Dendritic cell treated with granulocyte-macrophage colony-stimulating factor and Interleukin-4, amounts not matched to agents 40 ng/mL and 50 ng/mL, for 4 days (primary cell): ENCODE data around the gene FXYD7.

Experiments used
- H3K27ac Mint-ChIP-seq: one replicate; pipeline ENCODE4 v1.8.0; 2022; ENCODE audit warnings: mild to moderate bottlenecking, mixed read lengths
- H3K27me3 Mint-ChIP-seq: one replicate; pipeline ENCODE4 v1.8.0; 2022; ENCODE audit warnings: mild to moderate bottlenecking, mixed read lengths
- H3K36me3 Mint-ChIP-seq: one replicate; pipeline ENCODE4 v1.8.0; 2022; ENCODE audit warnings: low read depth, mixed read lengths
- H3K4me1 Mint-ChIP-seq: one replicate; pipeline ENCODE4 v1.8.0; 2022; ENCODE audit warnings: low read depth, mixed read lengths
- H3K4me3 Mint-ChIP-seq: one replicate; pipeline ENCODE4 v1.8.0; 2022; ENCODE audit warnings: mild to moderate bottlenecking, moderate library complexity, mixed read lengths
- H3K9me3 Mint-ChIP-seq: one replicate; pipeline ENCODE4 v1.8.0; 2022; ENCODE audit warnings: mixed read lengths
- intact Hi-C: fragments of 100-400 bp; cut with micrococcal nuclease; formaldehyde crosslinking; loops from one replicate; pipeline ENCODE4 v1.15.0; 2022

The FXYD7 gene

DNA sequence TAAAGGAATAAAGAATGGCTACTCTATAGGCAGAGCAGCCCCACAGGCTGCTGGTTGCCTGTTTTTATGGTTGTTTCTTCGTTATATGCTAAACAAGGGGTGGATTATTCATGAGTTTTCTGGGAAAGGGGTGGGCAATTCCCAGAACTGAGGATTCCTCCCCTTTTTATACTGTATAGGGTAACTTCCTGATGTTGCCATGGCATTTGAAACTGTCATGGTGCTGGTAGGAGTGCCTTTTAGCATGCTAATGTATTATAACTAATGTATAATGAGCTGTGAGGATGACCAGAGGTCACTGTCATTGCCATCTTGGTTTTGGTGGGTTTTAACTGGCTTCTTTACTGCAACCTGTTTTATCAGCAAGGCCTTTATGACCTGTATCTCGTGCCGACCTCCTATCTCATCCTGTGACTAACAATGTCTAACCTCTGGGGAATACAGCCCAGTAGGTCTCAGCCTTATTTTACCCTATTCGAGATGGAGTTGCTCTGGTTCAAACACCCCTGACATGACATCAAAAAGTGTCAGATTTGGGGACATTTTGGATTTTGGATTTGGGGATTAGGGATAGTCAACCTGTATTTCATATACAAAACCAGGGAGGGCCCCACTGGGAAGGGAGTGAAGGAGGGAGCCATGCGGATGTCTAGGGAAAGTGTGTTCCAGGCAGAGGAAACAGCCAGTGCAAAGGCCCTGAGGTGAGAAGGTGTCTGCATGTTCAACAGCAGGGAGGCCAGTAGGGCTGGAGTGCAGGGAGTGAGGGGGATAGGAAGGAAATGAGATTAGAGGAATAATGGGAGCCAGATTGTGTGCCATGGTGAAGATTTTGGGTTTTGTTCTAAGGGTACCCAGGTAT lies 22.4 kb downstream of the FXYD7 start:
- Mint-ChIP-seq H3K27me3 (no peaks in the 10 kb centered on the region), H3K27ac (no peak overlapping the region), H3K36me3 (peaks cover 97% of the 10 kb centered on the region), H3K4me3 (no peak overlapping the region), H3K4me1 (peaks cover 52% of the 10 kb centered on the region), H3K9me3 (peaks cover 51% of the 10 kb centered on the region)
- intact Hi-C loops: no loop called here

DNA sequence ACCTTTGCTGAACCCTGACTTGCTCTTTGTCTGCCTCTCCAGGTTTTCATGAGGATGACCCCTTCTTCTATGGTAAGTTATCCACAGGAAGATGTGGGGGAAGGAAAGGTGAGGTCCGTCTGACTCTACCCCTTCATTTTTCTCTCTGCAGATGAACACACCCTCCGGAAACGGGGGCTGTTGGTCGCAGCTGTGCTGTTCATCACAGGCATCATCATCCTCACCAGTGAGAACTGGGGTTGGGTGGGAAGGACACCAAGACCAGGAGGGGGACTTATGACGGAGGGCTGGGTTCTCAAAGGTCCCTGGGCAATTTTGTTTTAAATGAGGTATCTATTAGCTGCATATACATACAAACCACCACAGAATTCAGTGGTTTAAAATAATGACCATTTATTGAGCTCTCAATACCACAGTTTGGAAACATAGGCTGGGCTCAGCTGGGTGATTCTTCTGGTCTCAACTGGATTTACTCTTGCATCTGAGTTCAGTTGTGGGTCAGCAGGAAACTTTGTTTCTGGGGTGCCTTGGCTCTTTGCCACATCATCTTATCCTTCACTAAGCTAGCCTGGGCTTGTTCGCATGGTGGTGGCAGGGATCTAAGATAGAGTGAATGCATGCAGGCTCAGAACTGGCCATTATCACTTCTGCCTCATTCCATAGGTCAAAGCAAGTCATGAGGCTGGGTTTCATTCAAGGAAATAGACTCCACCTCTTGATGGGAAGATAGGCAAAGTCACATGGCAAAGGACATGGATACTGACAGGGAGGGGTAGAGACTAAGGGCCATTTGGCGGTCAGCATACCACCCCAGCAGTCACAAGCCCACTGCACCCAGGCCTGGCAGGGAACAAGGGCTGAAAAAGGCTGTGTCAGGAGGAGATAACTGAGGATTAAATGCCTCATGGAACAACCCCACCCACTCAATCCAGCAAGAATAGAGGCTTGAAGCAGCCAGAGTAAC lies 23.3 kb downstream of the FXYD7 start:
- no peak overlapping the region for H3K4me3 Mint-ChIP-seq
- H3K9me3 Mint-ChIP-seq: peaks cover 45% of the 10 kb centered on the region
- H3K4me1 Mint-ChIP-seq: peaks cover 56% of the 10 kb centered on the region
- intact Hi-C loops: no loop called here
- peak overlapping the region; percentile 68 for H3K27ac Mint-ChIP-seq
- H3K36me3 Mint-ChIP-seq: peaks cover 93% of the 10 kb centered on the region
- no peaks in the 10 kb centered on the region for H3K27me3 Mint-ChIP-seq

DNA sequence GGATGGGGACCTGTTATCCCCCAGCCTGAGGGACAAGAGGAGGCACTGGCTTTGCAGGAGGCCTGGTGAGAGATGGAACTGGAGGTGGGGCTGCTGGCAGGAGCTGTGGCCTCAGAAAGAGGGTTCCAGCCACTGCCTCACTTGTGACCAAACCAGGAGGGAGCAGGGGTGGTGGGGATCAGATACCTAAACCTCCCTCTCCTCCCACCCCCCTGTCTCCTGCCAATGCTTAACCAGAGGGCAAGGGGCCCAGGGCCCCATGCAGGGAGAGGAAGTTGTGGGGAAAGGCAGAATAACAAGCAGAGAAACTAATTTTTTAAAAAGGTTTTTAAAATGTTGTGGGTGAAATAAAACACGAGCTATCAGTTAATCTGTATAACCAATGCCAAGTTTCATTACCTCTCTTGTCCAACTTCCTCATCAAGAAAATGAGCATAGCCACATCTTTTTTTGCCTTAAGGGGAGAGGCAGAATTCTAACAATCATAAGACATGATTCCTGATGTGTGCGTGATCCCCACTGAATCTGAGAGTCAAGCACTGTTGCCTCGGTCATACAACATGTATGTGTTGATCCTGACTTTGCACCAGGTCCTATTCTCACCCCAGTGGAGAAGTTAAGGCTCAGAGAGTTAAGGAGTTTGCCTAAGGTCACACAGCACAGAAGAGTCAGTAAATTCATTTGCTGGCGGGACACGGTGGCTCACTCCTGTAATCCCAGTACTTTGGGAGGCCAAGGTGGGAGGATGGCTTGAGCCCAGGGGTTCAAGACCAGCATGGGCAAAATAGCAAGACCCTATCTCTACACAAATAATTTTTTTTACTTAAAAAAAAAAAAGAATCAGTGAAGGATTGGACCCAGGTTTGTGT lies 24.4 kb downstream of the FXYD7 start:
- H3K9me3 Mint-ChIP-seq: peaks cover 34% of the 10 kb centered on the region
- peak overlapping the region; percentile 35 for H3K4me3 Mint-ChIP-seq
- H3K27ac Mint-ChIP-seq: peak overlapping the region; percentile 68
- no peaks in the 10 kb centered on the region for H3K27me3 Mint-ChIP-seq
- peaks cover 82% of the 10 kb centered on the region for H3K36me3 Mint-ChIP-seq
- intact Hi-C loops: no loop called here
- H3K4me1 Mint-ChIP-seq: peaks cover 52% of the 10 kb centered on the region

DNA sequence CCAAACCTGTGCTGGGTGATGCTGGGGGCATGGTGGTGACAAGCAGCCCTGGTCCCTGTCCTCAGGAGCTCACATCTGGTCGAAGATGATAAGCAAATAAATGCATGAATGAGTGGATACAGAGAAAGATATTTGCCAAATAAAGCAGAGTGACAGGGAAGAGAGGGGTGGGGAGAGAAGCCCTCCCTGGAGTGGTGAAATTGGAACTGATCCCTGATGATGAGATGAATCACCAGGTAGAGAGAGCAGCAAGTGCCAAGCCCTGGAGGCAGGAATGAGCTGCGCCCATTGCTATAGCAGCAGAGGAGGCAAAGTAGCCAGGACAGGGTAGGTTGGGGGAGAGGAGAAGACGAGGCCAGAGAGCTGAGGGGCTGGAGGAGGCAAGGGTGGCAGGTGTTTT lies 25.1 kb downstream of the FXYD7 start:
- intact Hi-C loops: no loop called here
- H3K4me1 Mint-ChIP-seq: peaks cover 51% of the 10 kb centered on the region
- no peak overlapping the region for H3K4me3 Mint-ChIP-seq
- H3K9me3 Mint-ChIP-seq: peaks cover 31% of the 10 kb centered on the region
- H3K36me3 Mint-ChIP-seq: peaks cover 75% of the 10 kb centered on the region
- no peak overlapping the region for H3K27ac Mint-ChIP-seq
- no peaks in the 10 kb centered on the region for H3K27me3 Mint-ChIP-seq

- H3K9me3 Mint-ChIP-seq: peaks cover 18% of the 10 kb centered on the region
- intact Hi-C loops: no loop called here
- H3K27ac Mint-ChIP-seq: no peak overlapping the region
- H3K27me3 Mint-ChIP-seq: no peaks in the 10 kb centered on the region
- H3K4me3 Mint-ChIP-seq: no peak overlapping the region
- H3K36me3 Mint-ChIP-seq: peaks cover 63% of the 10 kb centered on the region
- peaks cover 51% of the 10 kb centered on the region for H3K4me1 Mint-ChIP-seq
Measured at GRCh38 chr19:35169221-35169995, 26.4 kb downstream of the FXYD7 start.

GRCh38 chr19:35170359-35171061 lies 27.5 kb downstream of the FXYD7 start:
- peaks cover 52% of the 10 kb centered on the region for H3K36me3 Mint-ChIP-seq
- no peaks in the 10 kb centered on the region for H3K27me3 Mint-ChIP-seq
- H3K9me3 Mint-ChIP-seq: peaks cover 12% of the 10 kb centered on the region
- no peak overlapping the region for H3K27ac Mint-ChIP-seq
- H3K4me3 Mint-ChIP-seq: no peak overlapping the region
- intact Hi-C loops: no loop called here
- H3K4me1 Mint-ChIP-seq: peaks cover 58% of the 10 kb centered on the region

- peaks cover 55% of the 10 kb centered on the region for H3K4me1 Mint-ChIP-seq
- H3K36me3 Mint-ChIP-seq: peaks cover 40% of the 10 kb centered on the region
- peaks cover under 1% of the 10 kb centered on the region for H3K9me3 Mint-ChIP-seq
- H3K27ac Mint-ChIP-seq: no peak overlapping the region
- intact Hi-C loops: no loop called here
- no peak overlapping the region for H3K4me3 Mint-ChIP-seq
- no peaks in the 10 kb centered on the region for H3K27me3 Mint-ChIP-seq
Measured at GRCh38 chr19:35171730-35172129, 28.7 kb downstream of the FXYD7 start.

GRCh38 chr19:35174226-35174625 lies 31.2 kb downstream of the FXYD7 start:
- H3K4me3 Mint-ChIP-seq: no peak overlapping the region
- H3K4me1 Mint-ChIP-seq: peaks cover 33% of the 10 kb centered on the region
- H3K27me3 Mint-ChIP-seq: peaks cover 6% of the 10 kb centered on the region
- peaks cover 18% of the 10 kb centered on the region for H3K36me3 Mint-ChIP-seq
- no peaks in the 10 kb centered on the region for H3K9me3 Mint-ChIP-seq
- intact Hi-C loops: no loop called here
- H3K27ac Mint-ChIP-seq: no peak overlapping the region

DNA sequence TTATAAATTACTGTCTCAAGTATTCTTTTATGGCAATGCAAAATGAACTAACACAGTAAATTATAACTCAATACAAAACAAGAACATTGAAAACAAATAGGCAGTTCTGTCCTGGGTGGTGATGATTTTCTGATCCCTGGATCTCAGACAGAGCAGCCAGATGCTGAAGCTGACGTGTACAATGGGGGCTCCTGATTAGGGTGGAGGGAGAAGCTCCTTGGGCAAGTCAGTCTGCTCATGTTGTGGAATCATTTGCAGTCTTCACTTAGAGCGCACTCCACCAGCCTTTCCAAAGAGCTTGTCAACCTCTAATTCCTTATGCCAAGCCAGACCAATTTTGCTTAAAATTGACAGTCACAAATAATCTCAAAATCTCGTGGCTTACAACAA lies 33.1 kb downstream of the FXYD7 start:
- intact Hi-C loops: no loop called here
- H3K4me3 Mint-ChIP-seq: no peak overlapping the region
- H3K27ac Mint-ChIP-seq: no peak overlapping the region
- H3K9me3 Mint-ChIP-seq: no peaks in the 10 kb centered on the region
- peaks cover 11% of the 10 kb centered on the region for H3K27me3 Mint-ChIP-seq
- no peaks in the 10 kb centered on the region for H3K36me3 Mint-ChIP-seq
- H3K4me1 Mint-ChIP-seq: peaks cover 17% of the 10 kb centered on the region

GRCh38 chr19:35177377-35178274 lies 34.6 kb downstream of the FXYD7 start:
- intact Hi-C loops: no loop called here
- Mint-ChIP-seq H3K4me1 (peaks cover 17% of the 10 kb centered on the region), H3K9me3 (no peaks in the 10 kb centered on the region), H3K27me3 (peaks cover 11% of the 10 kb centered on the region), H3K4me3 (no peak overlapping the region), H3K36me3 (no peaks in the 10 kb centered on the region), H3K27ac (no peak overlapping the region)

DNA sequence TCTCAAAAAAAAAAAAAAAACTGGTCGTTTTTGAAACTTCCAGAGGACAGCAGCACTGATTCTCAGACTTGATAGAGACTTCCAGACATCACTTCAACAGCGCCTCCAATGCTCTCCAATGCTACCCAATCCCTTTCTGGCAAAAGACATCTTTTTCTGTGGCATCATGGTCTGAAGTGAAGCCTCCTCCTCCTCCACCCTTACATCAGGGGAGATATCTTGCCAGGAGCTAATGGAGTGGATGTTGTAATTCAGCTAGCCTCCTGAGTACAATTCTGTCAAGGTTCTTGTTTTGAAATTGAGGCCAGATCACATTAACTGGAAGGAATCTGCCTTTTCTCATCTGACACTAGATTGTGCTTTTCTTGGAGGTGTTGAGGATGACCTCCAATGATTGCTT lies 35.6 kb downstream of the FXYD7 start:
- Mint-ChIP-seq H3K4me3 (no peak overlapping the region), H3K36me3 (no peaks in the 10 kb centered on the region), H3K9me3 (no peaks in the 10 kb centered on the region), H3K27me3 (peaks cover 11% of the 10 kb centered on the region), H3K4me1 (peaks cover 17% of the 10 kb centered on the region), H3K27ac (no peak overlapping the region)
- intact Hi-C loops: no loop called here

DNA sequence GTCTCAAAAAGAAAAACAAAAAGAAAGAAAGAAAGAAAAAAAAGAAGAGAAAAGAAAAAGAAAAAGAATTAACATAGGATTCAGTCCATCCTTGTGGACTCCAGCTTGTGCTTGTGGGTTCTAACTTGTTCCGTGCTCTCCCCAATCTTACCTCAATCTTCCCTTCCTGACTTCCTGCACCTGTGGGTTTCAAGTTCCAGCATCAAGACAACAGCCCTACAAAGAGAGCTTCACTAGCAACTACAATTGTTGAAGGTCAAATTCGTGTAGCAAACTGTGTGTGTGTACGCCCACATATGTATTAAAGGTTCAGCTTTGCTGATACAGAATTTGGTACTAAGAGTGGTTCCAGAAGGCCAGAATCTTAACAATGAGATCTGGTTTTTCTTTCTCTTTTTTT lies 36.8 kb downstream of the FXYD7 start:
- Mint-ChIP-seq H3K27me3 (peaks cover 11% of the 10 kb centered on the region), H3K27ac (no peak overlapping the region), H3K4me3 (no peak overlapping the region), H3K4me1 (peaks cover 16% of the 10 kb centered on the region), H3K9me3 (no peaks in the 10 kb centered on the region), H3K36me3 (no peaks in the 10 kb centered on the region)
- intact Hi-C loops: no loop called here
